Kidney tubule cell (primary cell): ENCODE data around the gene ZNF276.
A peak's percentile ranks its signal among the peaks of the same experiment; 100 is the strongest.

Experiments used
- DNase-seq: peaks from one replicate; pipeline ENCODE4 v3.0.0-alpha.2; 2018; ENCODE audit warnings: low spot score

ZNF276 gene

DNA sequence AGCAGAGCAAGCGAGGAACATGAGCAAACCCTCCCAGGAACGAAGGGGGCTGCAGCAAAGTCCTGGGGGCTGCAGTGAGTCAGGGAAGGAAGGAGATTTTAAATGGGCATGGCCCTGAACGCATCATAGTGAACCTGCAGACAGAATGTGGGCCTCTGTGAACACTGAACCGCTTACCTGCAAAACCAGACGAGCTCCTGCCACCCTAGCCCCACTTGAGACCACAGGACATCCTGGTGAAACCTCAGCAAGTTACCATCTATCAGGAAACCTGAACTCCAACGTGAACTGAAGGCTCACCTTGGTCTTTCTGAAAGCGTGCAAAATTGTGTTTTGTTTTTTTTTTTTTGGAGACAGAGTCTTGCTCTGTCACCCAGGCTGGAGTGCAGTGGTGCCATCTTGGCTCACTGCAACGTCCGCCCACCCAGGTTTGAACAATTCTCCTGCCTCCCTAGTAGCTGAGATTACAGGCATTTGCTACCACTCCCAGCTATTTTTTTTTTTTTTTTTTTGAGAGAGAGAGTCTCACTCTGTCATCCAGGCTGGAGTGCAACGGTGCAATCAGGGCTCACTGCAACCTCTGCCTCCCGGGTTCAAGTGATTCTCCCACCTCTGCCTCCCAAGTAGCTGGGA lies 64.3 kb downstream of the ZNF276 start:
- DNase-seq: no peak

DNA sequence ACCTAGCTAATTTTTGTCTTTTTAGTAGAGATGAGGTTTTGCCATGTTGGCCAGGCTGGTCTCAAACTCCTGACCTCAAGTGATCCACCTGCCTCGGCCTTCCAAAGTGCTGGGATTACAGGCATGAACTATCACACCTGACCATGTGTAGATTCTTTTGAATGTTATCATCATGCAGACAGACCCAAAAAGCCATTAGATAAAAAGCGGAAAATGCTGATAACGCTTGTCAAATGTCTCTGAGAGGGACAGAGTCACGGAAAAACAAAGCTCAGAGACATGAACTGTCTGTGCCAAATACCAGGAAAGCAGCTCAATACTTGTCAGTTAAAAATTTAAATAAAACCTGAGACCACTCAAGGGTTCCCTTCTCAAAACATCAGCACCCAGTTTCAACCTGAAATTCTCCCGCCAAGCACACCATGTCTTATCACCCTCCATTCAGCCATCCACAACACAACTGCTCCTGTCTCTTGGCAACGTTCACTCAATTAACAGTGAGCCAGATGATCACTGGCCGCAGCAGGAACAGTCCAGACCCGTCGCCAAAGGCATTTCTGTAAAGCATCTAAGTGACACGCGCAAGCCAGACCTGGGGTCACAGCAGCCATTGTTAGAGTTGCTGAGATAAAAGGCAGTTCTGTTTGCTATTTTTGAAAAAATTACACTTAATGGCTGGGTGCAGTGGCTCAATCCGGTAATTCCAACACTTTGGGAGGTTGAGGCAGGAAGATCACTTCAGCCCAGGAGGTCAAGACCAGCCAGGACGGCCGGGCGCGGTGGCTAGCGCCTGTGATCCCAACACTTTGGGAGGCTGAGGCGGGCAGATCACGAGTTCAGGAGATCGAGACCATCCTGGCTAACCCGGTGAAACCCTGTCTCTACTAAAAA lies 65.4 kb downstream of the ZNF276 start:
- DNase-seq: no peak

DNA sequence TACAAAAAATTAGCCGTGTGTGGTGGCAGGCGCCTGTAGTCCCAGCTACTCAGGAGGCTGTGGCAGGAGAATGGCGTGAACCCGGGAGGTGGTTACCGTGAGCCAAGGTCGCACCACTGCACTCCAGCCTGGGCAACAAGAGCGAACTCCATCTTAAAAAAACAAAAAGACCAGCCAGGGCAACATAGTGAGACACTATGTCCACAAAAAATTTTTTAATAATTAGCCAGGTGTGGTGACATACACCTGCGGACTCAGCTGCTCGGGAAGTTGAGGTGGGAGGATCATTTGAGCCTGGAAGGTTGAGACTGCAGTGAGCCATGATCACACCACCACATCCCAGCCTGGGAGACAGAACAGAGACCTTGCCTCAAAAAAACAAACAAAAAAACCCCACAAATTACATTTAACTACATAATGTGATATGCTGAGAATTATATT lies 66.0 kb downstream of the ZNF276 start:
- peak; percentile 13 for DNase-seq
